HAP-1 (cell line): ENCODE results near the gene FAAP20.
"Not testable (repeated sequence)": the region's sequence is repeated elsewhere in the genome, so short reads cannot be mapped to it uniquely, and the experiment has no call there.

Experiments used
- DNase-seq, 2 experiments: peaks; one replicate each; pipeline ENCODE4 v3.0.0-alpha.2; 2016 to 2020; ENCODE audit warnings: low spot score in 2 of 2
- H3K27me3 ChIP-seq: fragments of 250-450 bp; sonication (Bioruptor Pico); 2 replicates; pipeline ENCODE4 v1.5.1; 2020; ENCODE audit warnings: low read depth, mild to moderate bottlenecking, moderate library complexity
- H3K36me3 ChIP-seq: fragments of 250-450 bp; sonication (Bioruptor Pico); replicated peaks from 2 replicates; pipeline ENCODE4 v1.5.1; 2020; ENCODE audit warnings: mild to moderate bottlenecking
- H3K4me1 ChIP-seq: fragments of 250-450 bp; sonication (Bioruptor Pico); 2 replicates; pipeline ENCODE4 v1.5.1; 2020; ENCODE audit warnings: mild to moderate bottlenecking
- H3K4me3 ChIP-seq: fragments of 250-450 bp; sonication (Bioruptor Pico); 2 replicates; pipeline ENCODE4 v1.5.1; 2020; ENCODE audit warnings: mild to moderate bottlenecking, moderate library complexity
- H3K9me3 ChIP-seq: fragments of 250-450 bp; sonication (Bioruptor Pico); 2 replicates; pipeline ENCODE4 v1.5.1; 2020; ENCODE audit warnings: mild to moderate bottlenecking, moderate library complexity
- in situ Hi-C: fragments of 300-500 bp; cut with MboI; formaldehyde crosslinking; loops from 3 replicates; pipeline ENCODE4 v1.14.3; 2020; ENCODE audit warnings: low sequenced_read_pairs, inconsistent platforms, mixed read lengths

The FAAP20 gene

DNA sequence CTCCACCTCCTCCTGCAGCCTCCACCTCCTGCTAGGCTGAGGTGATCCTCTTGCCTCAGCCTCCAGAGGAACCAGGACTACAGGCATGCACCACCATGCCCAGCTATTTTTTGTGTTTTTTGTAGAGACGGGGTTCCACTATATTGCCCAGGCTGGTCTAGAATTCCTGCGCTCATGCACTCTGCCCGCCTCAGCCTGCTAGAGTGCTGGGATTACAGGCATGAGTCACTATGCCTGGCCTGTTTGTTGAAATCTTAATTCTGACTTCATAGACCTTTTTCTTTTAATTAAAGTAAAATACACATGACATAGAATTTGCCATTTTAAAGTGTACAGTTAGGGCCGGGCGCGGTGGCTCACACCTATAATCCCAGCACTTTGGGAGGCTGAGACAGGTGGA, 42.7 kb downstream of the FAAP20 start:
- DNase-seq, result no peak
- Histone ChIP-seq H3K36me3 (peaks cover 3% of the 10 kb centered on the region), H3K9me3 (no peaks in the 10 kb centered on the region), H3K4me1 (no peaks in the 10 kb centered on the region), H3K4me3 (no peak overlapping the region), H3K27me3 (no peaks in the 10 kb centered on the region)
- in situ Hi-C loops, result no loop called here

DNA sequence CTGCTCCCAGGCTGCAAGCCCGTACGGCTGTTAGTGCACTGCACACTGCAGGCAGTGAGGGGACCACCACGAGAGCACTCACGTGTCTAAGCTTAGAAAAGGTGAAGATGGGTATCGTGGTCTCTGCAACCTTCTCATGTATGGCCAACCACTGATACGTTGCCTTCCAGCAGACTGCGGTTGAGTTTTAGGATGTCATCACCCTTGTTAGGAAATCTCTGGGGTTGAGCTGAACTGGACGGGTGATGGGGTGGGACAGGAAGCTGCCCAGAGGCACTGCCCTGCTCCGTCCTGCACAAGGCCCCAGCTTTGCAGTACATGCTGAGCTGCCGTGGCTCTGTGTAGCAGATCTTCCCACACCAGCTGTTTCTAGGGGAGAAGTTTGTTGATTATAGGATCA, 43.3 kb downstream of the FAAP20 start:
- Histone ChIP-seq H3K36me3 (peaks cover 3% of the 10 kb centered on the region), H3K4me1 (no peaks in the 10 kb centered on the region)
- in situ Hi-C loops, result no loop called here

DNA sequence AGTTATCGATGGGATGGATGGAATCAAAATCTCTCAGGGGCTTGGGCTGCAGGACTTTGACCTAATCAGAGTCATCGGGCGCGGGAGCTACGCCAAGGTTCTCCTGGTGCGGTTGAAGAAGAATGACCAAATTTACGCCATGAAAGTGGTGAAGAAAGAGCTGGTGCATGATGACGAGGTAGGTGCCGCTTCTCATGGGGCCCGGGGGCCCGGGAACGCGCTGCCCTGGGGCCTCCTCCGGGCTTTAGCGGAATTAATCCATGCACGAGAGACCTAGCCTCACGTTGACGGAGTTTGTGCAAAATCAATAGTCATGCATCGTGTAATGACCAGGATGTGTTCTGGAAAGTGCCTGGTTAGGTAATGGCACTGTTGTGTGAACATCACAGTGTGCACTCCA, 43.8 kb downstream of the FAAP20 start:
- Histone ChIP-seq H3K4me3 (no peak overlapping the region), H3K27me3 (no peaks in the 10 kb centered on the region), H3K9me3 (no peaks in the 10 kb centered on the region), H3K36me3 (peaks cover 3% of the 10 kb centered on the region), H3K4me1 (no peaks in the 10 kb centered on the region)
- DNase-seq, result no peak
- in situ Hi-C loops, result no loop called here

More for the DNA sequence above, 43.3 kb downstream of the FAAP20 start:
- Histone ChIP-seq H3K27me3 (no peaks in the 10 kb centered on the region), H3K4me3 (no peak overlapping the region), H3K9me3 (no peaks in the 10 kb centered on the region)
- DNase-seq, result no peak

DNA sequence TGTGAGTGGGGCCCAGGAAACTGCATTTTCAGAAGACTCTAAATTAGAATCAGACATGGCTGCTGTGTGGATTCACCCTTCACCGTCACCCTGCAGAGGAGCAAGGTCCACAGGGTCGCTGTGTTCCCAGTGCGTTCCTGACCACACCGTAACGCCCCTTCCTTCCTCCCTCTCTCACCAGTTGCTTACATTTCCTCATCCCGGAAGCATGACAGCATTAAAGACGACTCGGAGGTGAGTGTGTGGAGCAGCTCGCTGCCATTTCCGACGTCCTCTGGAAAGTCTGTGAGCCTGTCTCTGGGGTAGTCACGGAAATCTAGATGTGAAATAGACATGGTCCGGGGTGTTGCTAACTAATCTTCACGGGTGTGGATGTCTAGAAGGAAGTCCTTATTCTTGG, 45.9 kb downstream of the FAAP20 start:
- H3K4me3 ChIP-seq, result no peak overlapping the region
- H3K36me3 ChIP-seq, result peaks cover 3% of the 10 kb centered on the region
- H3K27me3 ChIP-seq, result no peaks in the 10 kb centered on the region
- H3K9me3 ChIP-seq, result no peaks in the 10 kb centered on the region
- in situ Hi-C loops, result no loop called here
- no peaks in the 10 kb centered on the region for H3K4me1 ChIP-seq
- DNase-seq, result no peak

DNA sequence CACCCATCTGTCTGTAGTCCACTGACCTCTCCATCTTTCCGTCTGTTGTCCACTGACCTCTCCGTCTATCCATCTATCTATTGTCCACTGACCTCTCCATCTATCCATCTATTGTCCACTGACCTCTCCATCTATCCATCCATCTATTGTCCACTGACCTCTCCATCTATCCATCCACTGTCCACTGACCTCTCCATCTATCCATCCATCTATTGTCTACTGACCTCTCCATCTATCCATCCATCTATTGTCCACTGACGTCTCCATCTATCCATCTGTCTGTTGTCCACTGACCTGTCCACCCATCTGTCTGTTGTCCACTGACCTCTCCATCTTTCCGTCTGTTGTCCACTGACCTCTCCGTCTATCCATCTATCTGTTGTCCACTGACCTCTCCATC, 46.7 kb downstream of the FAAP20 start:
- H3K4me1 ChIP-seq, DNase-seq, H3K27me3 ChIP-seq, H3K4me3 ChIP-seq, in situ Hi-C loops, H3K9me3 ChIP-seq, H3K36me3 ChIP-seq: not testable (repeated sequence)

DNA sequence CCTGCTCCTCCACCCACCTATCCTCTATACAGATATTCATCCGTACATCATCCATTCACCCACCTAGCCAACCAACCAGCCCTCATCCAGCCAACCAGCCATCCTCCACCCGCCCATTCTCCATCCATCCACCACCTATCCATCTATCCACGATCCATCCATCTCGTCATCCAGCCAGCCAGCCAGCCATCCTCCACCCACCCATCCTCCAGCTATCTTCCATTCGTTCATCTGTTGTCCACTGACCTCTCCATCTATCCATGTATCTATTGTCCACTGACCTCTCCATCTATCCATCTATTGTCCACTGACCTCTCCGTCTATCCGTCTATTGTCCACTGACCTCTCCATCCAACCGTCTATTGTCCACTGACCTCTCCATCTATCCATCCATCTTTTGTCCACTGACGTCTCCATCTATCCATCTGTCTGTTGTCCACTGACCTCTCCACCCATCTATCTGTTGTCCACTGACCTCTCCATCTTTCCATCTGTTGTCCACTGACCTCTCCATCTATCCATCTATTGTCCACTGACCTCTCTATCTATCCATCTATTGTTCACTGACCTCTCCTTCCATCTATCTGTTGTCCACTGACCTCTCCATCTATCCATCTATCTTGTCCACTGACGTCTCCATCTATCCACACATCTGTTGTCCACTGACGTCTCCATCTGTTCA, 47.6 kb downstream of the FAAP20 start:
- H3K4me3 ChIP-seq, result no peak overlapping the region
- no peaks in the 10 kb centered on the region for H3K9me3 ChIP-seq
- H3K36me3 ChIP-seq, result peaks cover 3% of the 10 kb centered on the region
- no peak for DNase-seq
- no peaks in the 10 kb centered on the region for H3K27me3 ChIP-seq
- no peaks in the 10 kb centered on the region for H3K4me1 ChIP-seq
- in situ Hi-C loops, result no loop called here

GRCh38 chr1:2145946-2146835, 48.4 kb downstream of the FAAP20 start:
- Histone ChIP-seq H3K36me3 (peaks cover 3% of the 10 kb centered on the region), H3K4me3 (no peak overlapping the region), H3K9me3 (no peaks in the 10 kb centered on the region), H3K27me3 (no peaks in the 10 kb centered on the region), H3K4me1 (no peaks in the 10 kb centered on the region)
- in situ Hi-C loops, result no loop called here
- no peak for DNase-seq

- in situ Hi-C loops, result no loop called here
- no peaks in the 10 kb centered on the region for H3K9me3 ChIP-seq
- H3K36me3 ChIP-seq, result no peaks in the 10 kb centered on the region; the same call in 1 of the 2 replicates
- DNase-seq, result no peak
- H3K4me3 ChIP-seq, result no peak overlapping the region
- H3K27me3 ChIP-seq, result no peaks in the 10 kb centered on the region
- H3K4me1 ChIP-seq, result no peaks in the 10 kb centered on the region
Measured at GRCh38 chr1:2144501-2145090, 50.0 kb downstream of the FAAP20 start.

- H3K36me3 ChIP-seq, result no peaks in the 10 kb centered on the region; the same call in 1 of the 2 replicates
- H3K27me3 ChIP-seq, result no peaks in the 10 kb centered on the region
- no peak overlapping the region for H3K4me3 ChIP-seq
- DNase-seq, result no peak
- in situ Hi-C loops, result no loop called here
- no peaks in the 10 kb centered on the region for H3K4me1 ChIP-seq
- no peaks in the 10 kb centered on the region for H3K9me3 ChIP-seq
Measured at GRCh38 chr1:2143814-2144500, 50.6 kb downstream of the FAAP20 start.

DNA sequence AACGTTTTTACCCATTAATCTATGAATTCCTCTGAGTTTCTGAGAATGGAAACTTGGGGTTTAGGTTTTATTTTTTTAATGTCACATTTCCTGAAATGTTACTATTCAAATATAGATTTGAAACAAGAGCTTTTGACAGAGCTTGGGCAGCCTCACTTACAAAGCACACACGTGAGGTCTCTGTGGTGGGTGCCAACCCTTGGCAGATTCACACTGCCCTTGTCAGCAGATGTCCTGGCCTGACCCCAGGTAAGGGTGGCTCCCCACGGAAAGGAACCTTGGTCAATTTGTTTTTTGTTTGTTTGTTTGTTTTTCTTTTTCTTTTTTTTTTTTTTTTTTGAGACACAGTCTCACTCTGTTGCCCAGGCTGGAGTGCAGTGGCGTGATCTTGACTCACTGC, 53.5 kb downstream of the FAAP20 start:
- Histone ChIP-seq H3K4me3 (no peak overlapping the region), H3K9me3 (no peaks in the 10 kb centered on the region), H3K36me3 (no peaks in the 10 kb centered on the region), H3K27me3 (no peaks in the 10 kb centered on the region), H3K4me1 (no peaks in the 10 kb centered on the region)
- in situ Hi-C loops, result no loop called here
- no peak for DNase-seq
